Ascending aorta (tissue), 2 donors: ENCODE measurements around the gene PREX1. TPM values are rescaled to one million over a fixed set of nuclear protein-coding genes. Genes with fewer than 3 reads are reported as not detected.
A peak's percentile ranks its signal among the peaks of the same experiment; 100 is the strongest.
"Not testable (repeated sequence)": the region's sequence is repeated elsewhere in the genome, so short reads cannot be mapped to it uniquely, and the experiment has no call there.

ENCODE experiments used
- DNase-seq, 2 donors: peaks; one replicate each; pipeline ENCODE4 v3.0.0-alpha.2; 2019; ENCODE audit warnings: low spot score in 2 of 2
- H3K27ac ChIP-seq, 2 donors: fragments of 200-600 bp; sonication (generic); one replicate each; pipeline ENCODE4 v1.5.1; 2016 to 2017; ENCODE audit warnings: mild to moderate bottlenecking in 1 of 2
- H3K27me3 ChIP-seq: fragments of 200-600 bp; sonication (generic); one replicate; pipeline ENCODE4 v1.5.1; 2017
- H3K36me3 ChIP-seq, 2 donors: fragments of 200-600 bp; sonication (generic); one replicate each; pipeline ENCODE4 v1.5.1; 2016
- H3K4me1 ChIP-seq, 2 donors: fragments of 200-600 bp; sonication (generic); one replicate each; pipeline ENCODE4 v1.5.1; 2016 to 2017; ENCODE audit warnings: mild to moderate bottlenecking in 1 of 2
- H3K4me3 ChIP-seq, 2 donors: fragments of 200-600 bp; sonication (generic); one replicate each; pipeline ENCODE4 v1.5.1; 2016 to 2017; ENCODE audit warnings: mild to moderate bottlenecking in 1 of 2
- H3K9me3 ChIP-seq, 2 donors: fragments of 200-600 bp; sonication (generic); one replicate each; pipeline ENCODE4 v1.5.1; 2016
- intact Hi-C: fragments of 100-400 bp; cut with DNase I; formaldehyde crosslinking; loops from one replicate; pipeline ENCODE4 v1.15.1; 2023
- total RNA-seq: library from RNA; depleted of rRNA; stranded (reverse); fragments of >200 nt; gene quantifications from one replicate; pipeline ENCODE4 v1.1.0, GENCODE V29; 2016
- TF ChIP-seq, protein P1 (sequence below), 3 experiments: fragments of 200-600 bp in 2 of 3; fragments of 450-650 bp in 1 of 3; sonication (generic) in 2 of 3; IDR thresholded peaks; one replicate each; pipeline ENCODE4 v1.5.1; 2016 to 2019; ENCODE audit warnings: antibody characterized with exemption in 3 of 3, mild to moderate bottlenecking in 1 of 3, moderate library complexity in 1 of 3

PREX1 gene
- total RNA-seq, 1 donor from 2014 or later, result 75.4 TPM

DNA sequence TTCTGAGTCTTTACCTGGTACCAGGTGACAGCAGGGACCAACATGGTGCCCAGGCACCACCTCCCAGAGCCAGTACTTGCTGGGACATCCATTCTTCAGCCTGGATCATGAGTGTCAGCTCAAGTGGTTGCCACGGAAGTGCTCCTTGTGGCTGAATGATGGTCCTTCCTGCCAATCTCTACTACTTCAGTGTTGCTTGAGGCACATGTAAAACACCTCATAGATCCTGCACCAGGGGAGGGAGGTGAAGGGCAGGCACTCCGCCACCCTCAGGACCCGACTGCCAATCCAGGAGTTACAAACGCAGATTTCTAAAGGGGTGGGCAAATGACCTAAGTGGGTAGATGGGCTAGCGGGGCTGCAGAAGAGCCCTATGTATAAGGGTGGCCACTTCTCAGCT lies 226.0 kb downstream of the PREX1 start:
- no peaks in the 10 kb centered on the region for H3K4me1 ChIP-seq
- DNase-seq, result no peak
- no peaks in the 10 kb centered on the region for H3K36me3 ChIP-seq
- no peak overlapping the region for H3K4me3 ChIP-seq
- intact Hi-C loops, result no loop called here
- no peak overlapping the region for H3K27ac ChIP-seq
- no peaks in the 10 kb centered on the region for H3K27me3 ChIP-seq
- TF ChIP-seq, protein P1, sequence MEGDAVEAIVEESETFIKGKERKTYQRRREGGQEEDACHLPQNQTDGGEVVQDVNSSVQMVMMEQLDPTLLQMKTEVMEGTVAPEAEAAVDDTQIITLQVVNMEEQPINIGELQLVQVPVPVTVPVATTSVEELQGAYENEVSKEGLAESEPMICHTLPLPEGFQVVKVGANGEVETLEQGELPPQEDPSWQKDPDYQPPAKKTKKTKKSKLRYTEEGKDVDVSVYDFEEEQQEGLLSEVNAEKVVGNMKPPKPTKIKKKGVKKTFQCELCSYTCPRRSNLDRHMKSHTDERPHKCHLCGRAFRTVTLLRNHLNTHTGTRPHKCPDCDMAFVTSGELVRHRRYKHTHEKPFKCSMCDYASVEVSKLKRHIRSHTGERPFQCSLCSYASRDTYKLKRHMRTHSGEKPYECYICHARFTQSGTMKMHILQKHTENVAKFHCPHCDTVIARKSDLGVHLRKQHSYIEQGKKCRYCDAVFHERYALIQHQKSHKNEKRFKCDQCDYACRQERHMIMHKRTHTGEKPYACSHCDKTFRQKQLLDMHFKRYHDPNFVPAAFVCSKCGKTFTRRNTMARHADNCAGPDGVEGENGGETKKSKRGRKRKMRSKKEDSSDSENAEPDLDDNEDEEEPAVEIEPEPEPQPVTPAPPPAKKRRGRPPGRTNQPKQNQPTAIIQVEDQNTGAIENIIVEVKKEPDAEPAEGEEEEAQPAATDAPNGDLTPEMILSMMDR (IDR thresholded peaks at IDR 0.05), result no peak
- no peaks in the 10 kb centered on the region for H3K9me3 ChIP-seq

DNA sequence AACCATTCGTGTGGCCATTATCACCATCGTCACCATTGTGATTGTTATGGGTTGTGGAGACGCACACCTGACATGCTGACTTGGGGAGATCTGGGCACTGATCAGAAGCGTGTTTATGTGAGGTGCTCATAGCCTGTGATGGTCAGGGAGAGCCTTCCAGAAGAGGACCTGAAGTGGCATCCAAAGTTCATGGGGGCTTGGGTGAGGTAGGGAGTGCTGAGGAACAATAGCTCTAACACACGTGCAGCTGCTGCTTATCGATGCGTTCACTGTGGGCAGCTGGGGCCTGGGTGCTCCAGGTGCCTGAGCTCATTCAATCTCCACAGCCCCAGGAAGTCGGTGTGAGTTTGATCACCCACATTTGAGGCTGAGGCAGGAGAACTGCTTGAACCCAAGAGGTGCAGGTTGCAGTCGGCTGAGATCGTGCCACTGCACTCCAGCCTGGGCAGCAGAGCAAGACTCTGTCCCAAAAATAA lies 227.3 kb downstream of the PREX1 start:
- Histone ChIP-seq H3K9me3 (no peaks in the 10 kb centered on the region), H3K4me1 (no peaks in the 10 kb centered on the region), H3K27me3 (no peaks in the 10 kb centered on the region), H3K36me3 (no peaks in the 10 kb centered on the region), H3K27ac (no peak overlapping the region), H3K4me3 (no peak overlapping the region)
- DNase-seq, result peak in 1 of 2 donors; percentile 30
- TF ChIP-seq, protein P1 (IDR thresholded peaks at IDR 0.05), result no peak
- intact Hi-C loops, result no loop called here

DNA sequence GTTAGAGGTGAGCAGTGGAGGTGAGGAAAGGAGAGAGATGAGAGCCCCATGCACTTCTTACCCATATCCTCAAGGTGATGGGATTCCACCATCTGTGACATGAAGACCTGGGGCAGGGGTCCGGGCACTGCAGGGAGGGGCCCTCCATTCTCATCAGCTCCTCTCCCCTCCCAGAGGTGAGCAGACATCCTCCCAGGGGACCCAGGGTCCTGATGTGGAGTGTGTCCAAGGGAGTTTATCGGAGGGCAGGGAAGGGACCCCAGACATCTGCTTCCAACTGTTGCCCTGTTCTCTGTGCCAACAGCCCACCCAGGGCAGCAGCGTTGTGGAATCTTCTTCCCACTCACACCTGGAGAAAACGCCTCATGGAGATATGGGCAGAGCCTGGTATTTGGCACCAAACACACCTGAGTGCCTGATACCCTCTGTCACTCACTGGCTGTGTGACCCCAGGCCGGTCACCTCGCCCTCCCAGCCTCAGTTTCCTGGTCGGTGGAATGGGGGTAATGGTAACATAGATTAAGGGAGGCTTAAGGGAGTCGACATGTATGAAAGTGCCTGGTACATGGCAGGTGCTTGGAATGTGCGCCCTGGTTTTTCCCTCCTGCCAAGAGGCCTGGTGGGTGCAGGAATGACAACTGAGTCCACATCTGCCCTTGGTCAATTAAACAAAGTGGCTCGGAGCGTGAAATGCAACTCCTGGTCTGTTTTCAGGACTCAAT lies 227.9 kb downstream of the PREX1 start:
- H3K4me1 ChIP-seq, result no peaks in the 10 kb centered on the region
- no peak overlapping the region for H3K4me3 ChIP-seq
- DNase-seq, result peak in 1 of 2 donors; percentile 53
- H3K9me3 ChIP-seq, result no peaks in the 10 kb centered on the region
- no peaks in the 10 kb centered on the region for H3K27me3 ChIP-seq
- no peaks in the 10 kb centered on the region for H3K36me3 ChIP-seq
- no peak overlapping the region for H3K27ac ChIP-seq
- TF ChIP-seq, protein P1 (IDR thresholded peaks at IDR 0.05), result no peak
- intact Hi-C loops, result no loop called here

DNA sequence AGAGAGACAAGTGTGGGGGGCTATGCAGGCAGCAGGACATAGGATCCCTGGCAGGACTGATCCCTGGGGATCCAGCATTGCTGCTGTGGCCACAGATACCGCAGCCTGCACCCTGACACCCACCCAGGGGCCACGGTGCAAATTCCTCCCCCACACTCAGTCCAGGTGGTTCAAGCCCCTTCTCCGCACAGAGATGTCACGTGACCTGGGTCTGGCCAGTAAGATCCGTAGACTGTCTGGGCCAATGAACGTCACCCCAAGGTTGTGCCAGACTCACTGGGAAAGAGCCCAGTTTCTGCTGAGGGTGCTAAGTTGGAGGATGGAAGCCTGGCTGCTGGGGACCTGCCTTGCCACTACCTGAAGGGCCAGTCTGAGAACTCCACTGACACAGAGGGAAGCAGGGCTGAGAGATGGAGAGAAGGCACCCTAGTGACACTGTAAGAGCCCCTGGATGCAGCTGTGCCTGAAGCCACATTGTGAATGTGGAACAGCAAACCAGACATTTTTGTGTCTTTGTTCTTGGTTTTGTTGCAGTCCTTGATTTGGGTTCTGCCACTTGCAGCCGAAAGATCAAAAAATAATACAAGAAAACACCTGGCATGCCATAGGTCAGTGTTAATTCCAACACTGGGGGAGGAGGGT lies 228.6 kb downstream of the PREX1 start:
- intact Hi-C loops, result no loop called here
- Histone ChIP-seq H3K9me3 (no peaks in the 10 kb centered on the region), H3K36me3 (no peaks in the 10 kb centered on the region), H3K27me3 (no peaks in the 10 kb centered on the region), H3K27ac (no peak overlapping the region), H3K4me3 (no peak overlapping the region), H3K4me1 (no peaks in the 10 kb centered on the region)
- TF ChIP-seq, protein P1 (IDR thresholded peaks at IDR 0.05), result no peak
- peak in 1 of 2 donors; percentile 39 for DNase-seq

DNA sequence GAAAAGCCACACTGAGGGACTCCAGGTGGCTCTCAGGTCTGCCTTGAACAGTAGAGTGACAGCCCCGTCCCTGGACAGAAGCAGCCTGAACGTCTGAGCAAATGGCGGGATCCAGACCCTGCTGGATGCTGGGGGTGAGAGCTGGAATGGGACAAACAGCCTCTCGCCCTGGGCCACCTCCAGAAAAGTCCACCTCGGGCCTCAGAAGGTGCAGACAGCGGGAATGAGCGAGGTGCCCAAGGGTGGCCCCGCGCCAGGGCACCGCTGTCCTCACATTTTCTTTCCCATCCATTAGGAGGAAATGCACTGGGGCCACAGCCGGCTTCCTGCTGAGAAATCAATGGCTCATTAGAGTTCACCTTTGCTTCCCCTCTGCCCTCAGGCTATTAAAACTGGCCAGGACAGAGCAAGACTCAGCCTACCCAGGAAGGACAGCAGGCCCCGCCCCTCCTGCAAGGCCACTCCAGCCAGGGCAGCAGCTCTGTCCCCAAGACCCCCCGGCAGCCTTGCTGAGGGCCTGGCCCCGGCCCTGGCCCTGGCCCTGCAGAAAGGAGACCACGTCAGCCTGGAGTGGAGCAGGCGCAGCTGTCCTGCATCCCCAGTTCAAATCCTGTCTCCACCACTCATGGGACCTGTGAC lies 229.4 kb downstream of the PREX1 start:
- intact Hi-C loops, H3K4me3 ChIP-seq, H3K9me3 ChIP-seq, H3K27me3 ChIP-seq, H3K36me3 ChIP-seq, H3K4me1 ChIP-seq, H3K27ac ChIP-seq: not testable (repeated sequence)
- DNase-seq, result peak in 1 of 2 donors; percentile 53
